HCT116 (cell line): Measurements from ENCODE around the gene NR2F6. TPM values are rescaled to one million over a fixed set of nuclear protein-coding genes. Genes with fewer than 3 reads are reported as not detected.

Experiments
- ATAC-seq: fragments of 200-7000 bp; cut with Tn5 transposase; 2 replicates; pipeline ENCODE4 v1.9.1; 2020; ENCODE audit warnings: mild to moderate bottlenecking, moderate library complexity
- BruUV-seq: library from RNA; stranded (reverse); fragments of 400-500 nt; replicated peaks from 2 replicates; lab custom pipeline; 2021; lab: Mats Ljungman, UMichigan
- CTCF ChIA-PET: fragments of 300-600 bp; sonication (Branson Sonifier 250); formaldehyde crosslinking; loops from one replicate; lab custom pipeline; 2021; ENCODE audit warnings: antibody characterized with exemption; lab: Charles Lee
- POLR2A ChIA-PET: fragments of 300-600, 350-600 bp; sonication (Branson Sonifier 250); formaldehyde crosslinking; loops from one replicate; lab custom pipeline; 2021; ENCODE audit warnings: antibody characterized with exemption; lab: Charles Lee
- RAD21 ChIA-PET, 2 experiments: fragments of 300-600 bp; sonication (Branson Sonifier 250); formaldehyde crosslinking; loops; one replicate each; lab custom pipeline; 2023; ENCODE audit warnings: low total read pairs in 2 of 2; ENCODE audit not compliant: uncharacterized antibody in 2 of 2, unreplicated experiment in 2 of 2, low non-redundant PET in 1 of 2; lab: Charles Lee
- DNase-seq: peaks from one replicate; pipeline ENCODE4 v3.0.0-alpha.2; 2010; ENCODE audit warnings: low read depth, low spot score
- H2AFZ ChIP-seq: fragments of 200-600 bp; shearing (Covaris generic), sonication (generic); 2 replicates; pipeline ENCODE4 v1.6.1; 2017; ENCODE audit warnings: low read depth, mixed run types, mixed read lengths, antibody characterized with exemption, low read length; ENCODE audit not compliant: poor library complexity, severe bottlenecking
- H3K27ac ChIP-seq: 2 replicates; pipeline ENCODE4 v1.5.1; 2012; ENCODE audit warnings: low read depth, low read length
- H3K27me3 ChIP-seq: fragments of 200-600 bp; sonication (generic); 2 replicates; pipeline ENCODE4 v1.6.1; 2016; ENCODE audit warnings: mixed run types, low read length, mixed read lengths; ENCODE audit not compliant: insufficient read depth
- H3K36me3 ChIP-seq, 2 experiments: fragments of 200-500 bp in 1 of 2; fragments of 200-600 bp in 1 of 2; sonication (Bioruptor generic) in 1 of 2; sonication (generic) in 1 of 2; 2 replicates each; pipeline versions ENCODE4 v1.5.1 to v1.6.1; 2014 to 2016; ENCODE audit warnings: low read length in 2 of 2, inconsistent platforms in 1 of 2, mixed read lengths in 1 of 2, mixed run types in 1 of 2; ENCODE audit not compliant: insufficient read depth in 2 of 2, control insufficient read depth in 1 of 2
- H3K4me1 ChIP-seq, 2 experiments: fragments of 200-600 bp in 1 of 2; sonication (generic) in 1 of 2; 2 replicates each; pipeline versions ENCODE4 v1.5.1 to v1.6.1; 2012 to 2017; ENCODE audit warnings: low read length in 2 of 2, inconsistent platforms in 1 of 2, mild to moderate bottlenecking in 1 of 2, mixed read lengths in 1 of 2, mixed run types in 1 of 2, moderate library complexity in 1 of 2; ENCODE audit not compliant: insufficient read depth in 2 of 2, control insufficient read depth in 1 of 2
- H3K4me2 ChIP-seq: fragments of 200-600 bp; sonication (generic); 2 replicates; pipeline ENCODE4 v1.6.1; 2017; ENCODE audit warnings: mixed run types, low read length, mixed read lengths
- H3K4me3 ChIP-seq, 2 experiments: fragments of 200-600 bp in 1 of 2; sonication (generic) in 1 of 2; replicated peaks in 1 of 2; 2 replicates each; pipeline ENCODE4 v1.5.1; 2011 to 2016; ENCODE audit warnings: low read length in 2 of 2, control low read depth in 1 of 2, low read depth in 1 of 2, mild to moderate bottlenecking in 1 of 2, mixed read lengths in 1 of 2, mixed run types in 1 of 2
- H3K79me2 ChIP-seq: fragments of 200-600 bp; sonication (generic); 2 replicates; pipeline ENCODE4 v1.6.1; 2017; ENCODE audit warnings: mild to moderate bottlenecking, mixed run types, low read length, moderate library complexity, mixed read lengths; ENCODE audit not compliant: insufficient read depth
- H3K9ac ChIP-seq: fragments of 200-600 bp; sonication (generic); 2 replicates; pipeline ENCODE4 v1.6.1; 2016; ENCODE audit warnings: low read length, mixed read lengths
- H3K9me2 ChIP-seq: fragments of 200-600 bp; sonication (generic), shearing (Covaris generic); 2 replicates; pipeline ENCODE4 v1.6.1; 2017; ENCODE audit warnings: mixed run types, mild to moderate bottlenecking, moderate library complexity; ENCODE audit not compliant: insufficient read depth
- H3K9me3 ChIP-seq, 2 experiments: fragments of 200-500 bp in 1 of 2; fragments of 200-600 bp in 1 of 2; sonication (Bioruptor generic) in 1 of 2; sonication (generic) in 1 of 2; 2 replicates each; pipeline ENCODE4 v1.6.1; 2014 to 2017; ENCODE audit warnings: low read length in 2 of 2, mixed read lengths in 2 of 2, inconsistent platforms in 1 of 2, low read depth in 1 of 2, mild to moderate bottlenecking in 1 of 2, mixed run types in 1 of 2, moderate library complexity in 1 of 2; ENCODE audit not compliant: control insufficient read depth in 1 of 2, insufficient read depth in 1 of 2
- H4K20me1 ChIP-seq: fragments of 200-600 bp; sonication (generic), shearing (Covaris generic); 2 replicates; pipeline ENCODE4 v1.6.1; 2017; ENCODE audit warnings: mixed run types, mild to moderate bottlenecking, moderate library complexity; ENCODE audit not compliant: insufficient read depth
- CEBPB ChIP-seq: IDR thresholded peaks from 2 replicates; pipeline ENCODE4 v1.6.1; 2012; ENCODE audit warnings: low read depth
- EGR1 ChIP-seq: IDR thresholded peaks from 2 replicates; pipeline ENCODE4 v1.6.1; 2012; ENCODE audit warnings: low read depth
- EZH2phosphoT487 ChIP-seq: fragments of 200-600 bp; IDR thresholded peaks from 2 replicates; pipeline ENCODE4 v1.6.1; 2018; ENCODE audit warnings: antibody characterized with exemption, borderline replicate concordance
- FOSL1 ChIP-seq: IDR thresholded peaks from 2 replicates; pipeline ENCODE4 v1.6.1; 2012; ENCODE audit warnings: low read depth
- JUND ChIP-seq: IDR thresholded peaks from 2 replicates; pipeline ENCODE4 v1.6.1; 2012
- POLR2A ChIP-seq: IDR thresholded peaks from 2 replicates; pipeline ENCODE4 v1.7.0; 2011; ENCODE audit warnings: borderline replicate concordance; ENCODE audit not compliant: insufficient read depth, insufficient read length; ENCODE audit errors: extremely low read depth
- POLR2AphosphoS5 ChIP-seq: IDR thresholded peaks from 2 replicates; pipeline ENCODE4 v1.6.1; 2011; ENCODE audit warnings: mild to moderate bottlenecking, low read depth, low read length, moderate library complexity
- REST ChIP-seq: IDR thresholded peaks from 2 replicates; pipeline ENCODE4 v1.6.1; 2012; ENCODE audit warnings: low read depth
- SIN3A ChIP-seq: IDR thresholded peaks from 2 replicates; pipeline ENCODE4 v1.6.1; 2012; ENCODE audit warnings: low read depth
- SP1 ChIP-seq: IDR thresholded peaks from 2 replicates; pipeline ENCODE4 v1.6.1; 2012; ENCODE audit warnings: low read depth
- SRF ChIP-seq: IDR thresholded peaks from 2 replicates; pipeline ENCODE4 v1.6.1; 2012; ENCODE audit warnings: low read depth
- YY1 ChIP-seq: IDR thresholded peaks from 2 replicates; pipeline ENCODE4 v1.6.1; 2011; ENCODE audit warnings: low read length, low read depth, moderate library complexity, mild to moderate bottlenecking; ENCODE audit not compliant: insufficient replicate concordance; ENCODE audit errors: extremely low read depth
- ZNF274 ChIP-seq: fragments of 200-500 bp; sonication (Bioruptor generic); IDR thresholded peaks from 2 replicates; pipeline ENCODE4 v1.6.1; 2014; ENCODE audit warnings: mild to moderate bottlenecking, low read depth, low read length, inconsistent platforms
- intact Hi-C: fragments of 100-400 bp; cut with micrococcal nuclease; formaldehyde crosslinking; loops from 2 replicates; pipeline ENCODE4 v1.10.0; 2022
- total RNA-seq: library from RNA; stranded (reverse); gene quantifications from one replicate; pipeline ENCODE4 v1.2.1, GENCODE V29; 2021; ENCODE audit not compliant: unreplicated experiment
- TF ChIP-seq, protein P1 (sequence below), 3 experiments: fragments of 200-600 bp in 1 of 3; sonication (generic) in 1 of 3; IDR thresholded peaks in 2 of 3; conservative IDR thresholded peaks in 1 of 3; 2 replicates each; pipeline ENCODE4 v1.5.1; 2012 to 2017; ENCODE audit warnings: low read depth in 2 of 3, low read length in 2 of 3, antibody characterized with exemption in 1 of 3, borderline replicate concordance in 1 of 3, control low read depth in 1 of 3, mild to moderate bottlenecking in 1 of 3, mixed read lengths in 1 of 3, mixed run types in 1 of 3, moderate library complexity in 1 of 3; ENCODE audit not compliant: insufficient read depth in 1 of 3
- TF ChIP-seq, protein P2 (sequence below): IDR thresholded peaks from 2 replicates; pipeline ENCODE4 v1.6.1; 2012
- TF ChIP-seq, protein P3 (sequence below): IDR thresholded peaks from 2 replicates; pipeline ENCODE4 v1.6.1; 2011; ENCODE audit warnings: mild to moderate bottlenecking, low read length, moderate library complexity; ENCODE audit not compliant: insufficient replicate concordance; ENCODE audit errors: extremely low read depth

The NR2F6 gene
- total RNA-seq, 1 experiment from 2014 or later: 88.0 TPM

DNA sequence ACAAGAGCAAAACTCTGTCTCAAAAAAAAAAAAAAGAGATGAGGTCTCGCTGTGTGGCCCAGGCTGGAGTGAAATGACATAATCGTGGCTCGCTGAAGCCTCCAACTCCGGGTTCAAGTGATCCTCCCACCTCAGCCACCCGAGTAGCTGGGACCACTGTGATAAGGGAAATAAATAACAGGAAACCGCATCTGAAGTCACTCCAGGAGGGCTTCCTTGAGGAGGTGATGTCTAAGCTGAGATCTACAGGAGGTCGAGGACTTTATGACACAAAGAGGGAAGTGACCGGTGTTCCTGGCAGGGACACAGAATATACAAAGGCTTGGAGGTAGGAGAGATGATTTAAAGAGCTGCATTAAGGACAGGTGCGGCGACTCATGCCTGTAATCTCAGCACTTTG, 8.9 kb upstream of the NR2F6 start:
- H2AFZ ChIP-seq: no peak overlapping the region
- POLR2A ChIA-PET: no interaction called here

More for the DNA sequence above, 8.9 kb upstream of the NR2F6 start:
- peaks cover 2 to 11% of the 10 kb centered on the region in 2 experiments; a peak in 3 of 4 replicates for H3K4me1 ChIP-seq
- H3K27ac ChIP-seq: no peak overlapping the region
- intact Hi-C loops: no loop called here
- no peaks in the 10 kb centered on the region for H3K9me2 ChIP-seq
- TF ChIP-seq REST: no peak
- TF ChIP-seq, protein P1, sequence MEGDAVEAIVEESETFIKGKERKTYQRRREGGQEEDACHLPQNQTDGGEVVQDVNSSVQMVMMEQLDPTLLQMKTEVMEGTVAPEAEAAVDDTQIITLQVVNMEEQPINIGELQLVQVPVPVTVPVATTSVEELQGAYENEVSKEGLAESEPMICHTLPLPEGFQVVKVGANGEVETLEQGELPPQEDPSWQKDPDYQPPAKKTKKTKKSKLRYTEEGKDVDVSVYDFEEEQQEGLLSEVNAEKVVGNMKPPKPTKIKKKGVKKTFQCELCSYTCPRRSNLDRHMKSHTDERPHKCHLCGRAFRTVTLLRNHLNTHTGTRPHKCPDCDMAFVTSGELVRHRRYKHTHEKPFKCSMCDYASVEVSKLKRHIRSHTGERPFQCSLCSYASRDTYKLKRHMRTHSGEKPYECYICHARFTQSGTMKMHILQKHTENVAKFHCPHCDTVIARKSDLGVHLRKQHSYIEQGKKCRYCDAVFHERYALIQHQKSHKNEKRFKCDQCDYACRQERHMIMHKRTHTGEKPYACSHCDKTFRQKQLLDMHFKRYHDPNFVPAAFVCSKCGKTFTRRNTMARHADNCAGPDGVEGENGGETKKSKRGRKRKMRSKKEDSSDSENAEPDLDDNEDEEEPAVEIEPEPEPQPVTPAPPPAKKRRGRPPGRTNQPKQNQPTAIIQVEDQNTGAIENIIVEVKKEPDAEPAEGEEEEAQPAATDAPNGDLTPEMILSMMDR (IDR thresholded peaks at IDR 0.05 in 2 of 3, conservative IDR thresholded peaks at IDR 0.05 in 1 of 3; ENCODE audit: borderline replicate concordance in 1 of 3, insufficient read depth in 1 of 3, low read depth in 2 of 3, low read length in 2 of 3): no peak
- TF ChIP-seq SIN3A: no peak
- TF ChIP-seq ZNF274: no peak
- no peak for TF ChIP-seq SRF
- TF ChIP-seq SP1: no peak
- TF ChIP-seq POLR2AphosphoS5: no peak
- no peak for TF ChIP-seq YY1
- TF ChIP-seq, protein P2, sequence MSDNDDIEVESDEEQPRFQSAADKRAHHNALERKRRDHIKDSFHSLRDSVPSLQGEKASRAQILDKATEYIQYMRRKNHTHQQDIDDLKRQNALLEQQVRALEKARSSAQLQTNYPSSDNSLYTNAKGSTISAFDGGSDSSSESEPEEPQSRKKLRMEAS: no peak
- no peak for TF ChIP-seq EZH2phosphoT487
- TF ChIP-seq, protein P3, sequence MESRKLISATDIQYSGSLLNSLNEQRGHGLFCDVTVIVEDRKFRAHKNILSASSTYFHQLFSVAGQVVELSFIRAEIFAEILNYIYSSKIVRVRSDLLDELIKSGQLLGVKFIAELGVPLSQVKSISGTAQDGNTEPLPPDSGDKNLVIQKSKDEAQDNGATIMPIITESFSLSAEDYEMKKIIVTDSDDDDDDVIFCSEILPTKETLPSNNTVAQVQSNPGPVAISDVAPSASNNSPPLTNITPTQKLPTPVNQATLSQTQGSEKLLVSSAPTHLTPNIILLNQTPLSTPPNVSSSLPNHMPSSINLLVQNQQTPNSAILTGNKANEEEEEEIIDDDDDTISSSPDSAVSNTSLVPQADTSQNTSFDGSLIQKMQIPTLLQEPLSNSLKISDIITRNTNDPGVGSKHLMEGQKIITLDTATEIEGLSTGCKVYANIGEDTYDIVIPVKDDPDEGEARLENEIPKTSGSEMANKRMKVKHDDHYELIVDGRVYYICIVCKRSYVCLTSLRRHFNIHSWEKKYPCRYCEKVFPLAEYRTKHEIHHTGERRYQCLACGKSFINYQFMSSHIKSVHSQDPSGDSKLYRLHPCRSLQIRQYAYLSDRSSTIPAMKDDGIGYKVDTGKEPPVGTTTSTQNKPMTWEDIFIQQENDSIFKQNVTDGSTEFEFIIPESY: no peak
- TF ChIP-seq CEBPB: no peak
- TF ChIP-seq EGR1: no peak
- TF ChIP-seq JUND: no peak
- no peak for TF ChIP-seq FOSL1
- no peak for TF ChIP-seq POLR2A
- no peak overlapping the region for H3K9ac ChIP-seq
- RAD21 ChIA-PET: no interaction called here
- no peaks in the 10 kb centered on the region for H3K79me2 ChIP-seq
- H3K4me2 ChIP-seq: no peak overlapping the region
- H3K9me3 ChIP-seq: no peaks in the 10 kb centered on the region
- DNase-seq (no peak), ATAC-seq (no peak)
- no TSS peak for BruUV-seq
- H4K20me1 ChIP-seq: no peaks in the 10 kb centered on the region
- H3K4me3 ChIP-seq: no peak overlapping the region
- no peaks in the 10 kb centered on the region for H3K36me3 ChIP-seq
- H3K27me3 ChIP-seq: no peaks in the 10 kb centered on the region
- CTCF ChIA-PET: interaction anchor here (1.0 kb wide), 1 partner anchor 12 kb away, joined by 4 read pairs; the partner anchor contains the start of gene BABAM1
